GM19035 (cell line): ENCODE results near the gene S100A9.

Experiments
- ATAC-seq: cut with Tn5 transposase; IDR thresholded peaks from one replicate; pipeline ENCODE4 v1.9.1; 2021; ENCODE audit not compliant: unreplicated experiment

Gene S100A9

DNA sequence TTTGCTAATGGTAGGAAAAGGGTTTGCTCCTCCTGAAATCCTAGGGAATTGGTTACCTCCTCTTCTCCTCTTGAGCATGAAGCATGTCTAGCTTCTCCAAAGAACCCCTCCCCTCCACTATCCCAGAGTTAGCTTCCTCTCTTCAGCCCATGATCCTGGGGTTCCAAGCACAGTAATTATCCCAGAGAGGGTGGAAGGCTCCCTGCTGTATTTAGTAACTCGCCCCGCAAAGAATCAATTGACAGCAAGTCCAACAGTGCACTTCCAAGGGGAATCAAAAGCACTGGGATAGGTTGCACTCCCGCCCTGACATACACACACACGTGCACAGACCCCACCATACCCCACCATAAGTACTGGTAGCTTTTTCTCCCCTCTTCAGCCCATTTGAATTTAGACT is 30.1 kb downstream of the S100A9 start:
- ATAC-seq = no peak

- no peak for ATAC-seq
Measured at GRCh38 chr1:153389401-153389800, 31.7 kb downstream of the S100A9 start.

DNA sequence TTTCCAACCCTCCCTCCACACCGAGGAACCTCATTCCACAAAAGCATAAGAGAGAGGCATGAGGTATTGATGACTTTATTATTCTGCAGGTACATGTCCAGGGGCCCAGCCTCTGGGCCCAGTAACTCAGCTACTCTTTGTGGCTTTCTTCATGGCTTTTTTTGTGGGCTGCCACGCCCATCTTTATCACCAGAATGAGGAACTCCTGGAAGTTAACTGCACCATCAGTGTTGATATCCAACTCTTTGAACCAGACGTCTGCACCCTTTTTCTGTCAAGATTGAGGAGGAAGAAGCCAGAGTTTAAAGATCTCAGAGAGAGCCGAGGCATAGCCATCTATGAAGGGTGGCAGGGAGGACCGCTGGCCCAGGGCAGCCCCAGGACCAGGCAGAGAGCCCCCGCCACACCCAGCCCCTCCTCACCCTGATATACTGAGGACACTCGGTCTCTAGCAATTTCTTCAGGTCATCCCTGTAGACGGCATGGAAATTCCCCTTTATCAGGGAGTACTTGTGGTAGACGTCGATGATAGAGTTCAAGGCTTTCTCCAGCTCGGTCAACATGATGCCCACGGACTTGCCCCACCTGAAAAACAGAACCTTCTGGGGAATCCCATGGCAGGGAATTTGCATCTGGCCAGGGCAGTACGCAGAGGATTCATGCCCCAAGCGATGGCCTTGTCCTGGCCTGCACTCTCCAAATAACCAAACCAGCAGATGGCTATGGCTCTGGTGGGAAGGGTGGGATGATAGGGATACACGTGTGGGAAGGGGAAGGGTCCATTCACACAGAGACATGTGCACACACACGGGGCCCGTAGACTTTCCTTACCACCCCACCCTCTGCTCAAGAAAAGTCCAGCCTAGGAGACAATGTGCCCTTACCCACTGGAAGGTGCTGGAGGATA is 32.6 kb downstream of the S100A9 start:
- no peak for ATAC-seq

- no peak for ATAC-seq
Measured at GRCh38 chr1:153390938-153391710, 33.5 kb downstream of the S100A9 start, which contains the start of gene S100A8. TSS of gene S100A8 (minus strand) at chr1:153391073. CDS start at chr1:153390535, 538 bp downstream.

GRCh38 chr1:153392258-153392657 is 34.6 kb downstream of the S100A9 start:
- ATAC-seq = no peak

- ATAC-seq = no peak
Measured at GRCh38 chr1:153392822-153393221, 35.2 kb downstream of the S100A9 start.

GRCh38 chr1:153393926-153394325 is 36.3 kb downstream of the S100A9 start:
- ATAC-seq = no peak

GRCh38 chr1:153394391-153394790 is 36.7 kb downstream of the S100A9 start:
- no peak for ATAC-seq

- ATAC-seq = no peak
Measured at GRCh38 chr1:153395136-153395685, 37.6 kb downstream of the S100A9 start.

DNA sequence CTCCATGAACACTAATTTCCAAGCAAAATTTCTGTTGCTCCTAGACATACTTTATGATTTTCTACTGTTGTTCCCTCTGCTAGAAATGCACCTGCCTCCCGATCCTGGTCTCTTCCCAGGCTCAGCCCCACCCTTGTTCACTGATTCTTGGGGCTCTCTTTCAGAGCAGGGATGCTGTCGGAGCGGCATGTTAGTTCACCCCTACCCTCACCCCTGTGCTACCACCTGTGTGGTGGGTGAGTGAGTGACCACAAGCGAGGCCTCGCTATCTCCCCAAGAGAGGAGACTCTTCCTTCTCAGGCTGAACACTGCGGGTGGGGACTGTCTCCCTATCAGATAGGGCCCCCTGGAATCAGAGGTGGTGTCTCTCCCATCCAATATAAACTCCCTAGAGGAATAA is 38.1 kb downstream of the S100A9 start:
- no peak for ATAC-seq

GRCh38 chr1:153396461-153396860 is 38.8 kb downstream of the S100A9 start:
- ATAC-seq = no peak

DNA sequence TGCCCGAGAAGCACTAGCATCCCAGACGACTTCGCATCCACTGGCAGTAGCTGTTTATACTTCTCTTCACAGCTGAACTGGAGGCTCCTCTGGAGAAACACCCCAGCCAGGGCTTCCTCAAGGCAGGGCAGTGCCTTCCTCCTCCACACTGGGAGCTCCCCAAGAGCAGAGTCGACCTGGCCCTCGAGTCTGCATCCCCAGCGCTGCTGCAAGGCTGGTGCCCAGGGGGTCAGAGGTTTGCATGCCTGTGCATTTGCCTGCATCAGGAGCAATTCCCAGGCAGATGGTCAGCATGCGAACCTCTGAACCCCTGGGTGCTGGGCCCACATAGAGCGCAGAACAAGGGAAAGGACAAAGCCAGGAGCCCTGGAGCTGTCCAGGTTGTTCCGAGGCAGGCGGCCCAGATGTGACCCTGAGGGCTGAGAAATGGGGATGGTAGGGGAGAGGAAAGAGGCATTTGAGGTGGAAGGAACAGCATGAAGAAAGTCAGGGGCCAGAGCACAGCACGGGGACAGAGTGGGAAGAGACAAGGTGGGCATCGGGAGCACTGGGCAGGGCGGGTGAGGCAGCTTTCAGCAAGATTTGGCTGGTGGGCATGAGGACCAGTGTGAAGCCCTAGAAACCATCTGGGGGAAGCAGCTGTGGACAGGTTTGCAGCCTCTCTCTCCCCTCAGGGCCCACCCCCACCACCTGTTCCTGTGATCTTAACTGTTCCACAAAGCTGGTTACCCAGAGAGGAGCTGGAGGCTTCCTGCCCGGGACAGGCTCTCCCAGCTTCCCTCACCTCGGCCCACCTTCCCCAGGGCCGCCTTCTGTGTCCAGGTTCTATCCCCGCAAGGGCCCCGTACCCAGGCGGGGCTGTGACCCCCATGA is 39.6 kb downstream of the S100A9 start:
- no peak for ATAC-seq

DNA sequence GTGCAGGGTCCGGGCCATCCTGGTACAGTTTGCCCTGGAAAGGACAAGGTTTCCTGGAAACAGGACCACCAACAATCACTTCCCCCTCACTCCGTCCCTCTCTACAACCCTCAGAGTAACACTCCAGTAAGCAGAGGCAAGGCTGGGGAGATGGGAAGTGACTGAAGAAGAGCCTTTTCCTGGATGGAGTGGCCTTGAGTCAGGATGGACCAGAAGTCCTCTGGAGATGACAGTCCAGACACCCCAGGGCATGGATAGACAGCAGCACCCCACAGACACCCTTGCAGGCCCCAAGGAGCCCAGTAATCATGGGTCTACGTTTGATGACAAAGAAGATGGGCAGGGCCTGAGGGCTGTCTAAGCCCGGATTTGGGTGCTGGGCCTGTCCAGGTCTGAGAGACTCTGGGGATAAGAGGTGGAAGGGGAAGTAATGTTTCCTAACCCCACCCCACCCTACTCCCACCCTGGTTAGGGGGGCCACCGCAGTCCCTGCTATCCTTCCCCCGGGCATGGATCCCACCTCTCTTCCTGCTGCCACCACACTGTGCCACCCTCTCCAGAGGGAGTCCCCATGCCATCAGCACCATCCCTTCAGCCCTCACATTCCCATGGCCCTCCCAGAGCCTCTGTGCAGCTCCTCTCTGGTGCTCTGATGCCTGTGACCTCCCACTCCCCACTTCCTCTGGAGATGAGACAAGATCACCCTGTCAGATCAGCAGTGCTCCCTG is 40.4 kb downstream of the S100A9 start:
- ATAC-seq = no peak

- no peak for ATAC-seq
Measured at GRCh38 chr1:153399401-153400055, 41.9 kb downstream of the S100A9 start.

DNA sequence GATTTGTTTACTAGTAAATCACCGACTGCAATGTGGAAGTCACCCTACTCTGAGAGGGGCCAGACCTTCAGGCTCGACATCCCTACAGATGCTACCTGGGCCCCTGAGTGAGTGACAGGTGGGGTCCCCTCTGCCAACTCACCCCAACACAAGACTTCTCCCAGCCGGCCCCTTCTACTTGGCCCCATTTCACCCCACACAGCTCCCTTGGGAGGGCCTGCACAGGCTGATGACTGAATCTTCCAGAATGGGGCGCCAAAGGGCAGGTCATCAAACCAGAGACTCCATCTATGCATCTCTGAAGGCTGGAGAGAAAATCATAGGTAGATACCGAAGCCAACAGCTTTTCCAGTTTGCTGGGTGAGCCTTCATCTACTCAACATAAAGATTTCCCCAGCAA is 42.6 kb downstream of the S100A9 start:
- no peak for ATAC-seq

- ATAC-seq = no peak
Measured at GRCh38 chr1:153401461-153401860, 43.8 kb downstream of the S100A9 start.

GRCh38 chr1:153402226-153402625 is 44.6 kb downstream of the S100A9 start:
- ATAC-seq = no peak

- ATAC-seq = no peak
Measured at GRCh38 chr1:153403421-153404085, 45.9 kb downstream of the S100A9 start.

DNA sequence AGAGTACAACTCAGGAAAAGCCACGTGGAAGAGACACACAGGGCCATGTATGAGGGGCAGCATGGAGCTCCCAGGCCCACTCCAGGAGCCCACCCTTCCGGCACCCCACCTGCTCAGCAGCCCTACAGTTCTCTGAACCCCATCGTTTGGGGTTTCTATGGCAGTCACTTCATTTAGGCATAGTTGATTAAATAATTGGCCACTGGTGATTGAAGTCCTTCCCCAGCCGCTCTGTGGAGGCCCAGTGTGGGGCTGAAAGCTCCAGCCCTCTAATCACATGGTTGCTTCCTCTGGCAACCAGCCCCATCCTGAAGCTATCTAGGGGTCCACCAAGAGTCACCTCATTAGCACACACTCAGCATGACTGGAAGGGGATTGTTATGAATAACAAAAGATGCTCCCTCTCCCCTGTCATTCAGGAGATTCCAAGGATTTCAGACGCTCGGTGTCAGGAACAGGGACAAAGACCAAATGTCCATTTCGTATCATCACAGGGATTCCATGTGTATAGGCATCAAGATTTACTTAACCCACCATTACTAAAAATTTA is 46.5 kb downstream of the S100A9 start:
- ATAC-seq = no peak
